Measurements from ENCODE around the gene FAM168A. TPM values are rescaled to one million over a fixed set of nuclear protein-coding genes. Genes with fewer than 3 reads are reported as not detected.
"Not testable (repeated sequence)": the region's sequence is repeated elsewhere in the genome, so short reads cannot be mapped to it uniquely, and the experiment has no call there.

The FAM168A gene
- total RNA-seq, 5 donors from 2014 or later (not counting 1 experiment from before 2014, with no cell fraction given): 23.6 to 27.0 (median 24.7) TPM

DNA sequence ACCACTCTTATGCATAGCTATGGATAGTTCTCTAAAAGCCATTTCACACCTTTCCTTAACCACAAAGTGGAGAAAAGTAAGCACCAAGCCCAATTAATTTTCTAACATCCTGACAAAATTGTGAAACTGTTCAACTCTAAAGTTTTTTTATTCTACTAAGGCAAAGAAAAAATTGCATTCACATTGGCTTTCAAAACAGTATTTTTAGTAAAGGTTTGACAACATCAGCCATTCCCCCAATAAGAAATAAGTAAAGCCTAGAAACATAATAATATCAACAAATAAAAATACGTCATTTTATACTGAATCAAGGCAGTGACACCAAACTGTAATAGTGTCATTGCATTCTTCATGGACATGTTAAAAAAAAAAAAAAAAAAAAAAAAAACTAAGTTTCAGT, 11.1 kb downstream of the FAM168A start:
- WGBS (ENCODE audit: insufficient coverage): no CpG with 5 or more reads among the region's 1 CpG
- no peaks in the 10 kb centered on the region for H3K36me3 ChIP-seq (ENCODE audit: control insufficient read depth in 2 of 2, extremely low read depth in 1 of 2, insufficient read depth in 1 of 2, low read length in 1 of 2)
- H3K4me1 ChIP-seq (ENCODE audit: control insufficient read depth in 1 of 2, extremely low read depth in 1 of 2, insufficient read depth in 2 of 2, low read length in 2 of 2): no peaks in the 10 kb centered on the region
- Mint-ChIP-seq H3K27me3 (no peaks in the 10 kb centered on the region), H3K9me3 (no peaks in the 10 kb centered on the region), H3K36me3 (peaks cover 18% of the 10 kb centered on the region), H3K27ac (no peak overlapping the region), H3K4me3 (no peak overlapping the region), H3K4me1 (peaks cover 7 to 17% (median 9%) of the 10 kb centered on the region in 3 donors)
- no peak for DNase-seq
- POLR2A ChIA-PET: interaction anchor here in 1 of 2 donors (0.7 kb wide), 1 partner anchor 104 kb away, joined by 3 read pairs; no protein-coding TSS in a partner anchor
- H3K4me3 ChIP-seq (ENCODE audit: control insufficient read depth in 1 of 2, extremely low read depth in 1 of 2, low read length in 1 of 2): no peak overlapping the region
- ATAC-seq (replicated peaks in 1 of 4): no peak
- no peak overlapping the region for H3K27ac ChIP-seq (ENCODE audit: low read length)
- H3K27me3 ChIP-seq (replicated peaks in 1 of 2; ENCODE audit: control insufficient read depth in 2 of 2, extremely low read depth in 1 of 2, insufficient read depth in 2 of 2, low read length in 1 of 2): no peaks in the 10 kb centered on the region
- no peaks in the 10 kb centered on the region for H3K9me3 ChIP-seq
- CTCF ChIA-PET: no interaction called here

DNA sequence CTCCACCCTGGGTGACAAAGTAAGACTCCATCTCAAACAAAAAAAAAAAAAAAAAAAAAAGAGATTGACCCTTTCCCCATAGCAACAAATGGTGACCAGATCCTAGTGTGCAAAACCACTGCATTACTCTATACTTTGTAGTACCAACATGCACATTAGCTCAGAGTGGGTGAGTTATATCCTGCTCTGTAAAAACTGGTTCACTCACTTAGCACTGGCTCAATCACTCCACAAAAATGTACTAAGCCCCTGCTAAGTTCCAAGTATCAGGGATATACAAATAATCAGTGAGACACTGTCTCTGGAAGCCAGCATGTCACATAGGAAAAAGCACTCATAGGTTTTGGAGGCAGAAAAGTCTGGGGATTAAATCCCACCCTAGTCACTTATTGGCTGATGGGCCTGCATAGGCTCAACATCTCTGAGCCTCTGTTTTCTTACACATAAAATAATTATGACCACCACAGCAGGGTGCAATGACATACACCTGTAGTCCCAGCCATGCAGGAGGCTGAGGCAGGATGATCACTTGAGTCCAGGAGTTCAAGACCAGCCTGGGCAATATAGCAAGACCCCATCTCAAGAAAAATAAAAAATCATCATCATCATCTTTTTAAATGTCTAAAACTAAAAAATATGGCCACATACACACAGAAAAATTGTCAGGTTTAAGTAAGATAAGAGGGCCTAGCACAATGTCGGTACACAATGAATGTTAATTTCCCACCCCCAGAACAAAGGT, 11.9 kb downstream of the FAM168A start:
- no peaks in the 10 kb centered on the region for H3K36me3 ChIP-seq (ENCODE audit: control insufficient read depth in 2 of 2, extremely low read depth in 1 of 2, insufficient read depth in 1 of 2, low read length in 1 of 2)
- no peaks in the 10 kb centered on the region for H3K9me3 ChIP-seq
- peaks cover 18% of the 10 kb centered on the region for H3K36me3 Mint-ChIP-seq
- CTCF ChIA-PET: interaction anchor here in 1 of 2 donors (1.0 kb wide), 1 partner anchor 27 kb away, joined by 3 read pairs; no protein-coding TSS in a partner anchor
- no peak overlapping the region for H3K27ac Mint-ChIP-seq
- no peak for ATAC-seq (replicated peaks in 1 of 4)
- no peaks in the 10 kb centered on the region for H3K27me3 Mint-ChIP-seq
- no peak overlapping the region for H3K4me3 ChIP-seq (ENCODE audit: control insufficient read depth in 1 of 2, extremely low read depth in 1 of 2, low read length in 1 of 2)
- no peaks in the 10 kb centered on the region for H3K9me3 Mint-ChIP-seq
- H3K27ac ChIP-seq (ENCODE audit: low read length): no peak overlapping the region
- no peaks in the 10 kb centered on the region for H3K27me3 ChIP-seq (replicated peaks in 1 of 2; ENCODE audit: control insufficient read depth in 2 of 2, extremely low read depth in 1 of 2, insufficient read depth in 2 of 2, low read length in 1 of 2)
- DNase-seq: no peak
- H3K4me1 Mint-ChIP-seq: peaks cover 8 to 17% (median 8%) of the 10 kb centered on the region in 3 donors
- POLR2A ChIA-PET: no interaction called here
- no CpG with 5 or more reads among the region's 1 CpG for WGBS (ENCODE audit: insufficient coverage)
- H3K4me1 ChIP-seq (ENCODE audit: control insufficient read depth in 1 of 2, extremely low read depth in 1 of 2, insufficient read depth in 2 of 2, low read length in 2 of 2): no peaks in the 10 kb centered on the region
- no peak overlapping the region for H3K4me3 Mint-ChIP-seq

DNA sequence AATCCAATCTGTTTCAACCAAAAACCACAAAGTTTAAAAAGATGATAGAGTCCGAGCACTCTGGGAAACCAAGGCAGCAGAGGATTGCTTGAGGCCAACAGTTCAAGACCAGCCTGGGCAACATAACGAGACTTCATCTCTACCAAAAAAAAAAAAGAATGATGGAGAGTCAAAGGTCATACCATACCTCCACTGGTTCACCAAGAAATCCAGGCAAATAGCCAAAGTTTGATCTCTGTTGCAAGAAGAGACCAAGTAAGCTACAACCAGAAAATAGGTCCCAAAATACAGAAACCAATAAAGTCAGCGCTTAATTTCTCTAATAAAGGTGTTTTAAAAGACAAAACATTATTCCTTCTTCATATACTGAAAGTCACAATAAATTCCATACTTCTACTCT, 13.1 kb downstream of the FAM168A start:
- no CpG with 5 or more reads among the region's 3 CpGs for WGBS (ENCODE audit: insufficient coverage)
- no peaks in the 10 kb centered on the region for H3K27me3 ChIP-seq (replicated peaks in 1 of 2; ENCODE audit: control insufficient read depth in 2 of 2, extremely low read depth in 1 of 2, insufficient read depth in 2 of 2, low read length in 1 of 2)

DNA sequence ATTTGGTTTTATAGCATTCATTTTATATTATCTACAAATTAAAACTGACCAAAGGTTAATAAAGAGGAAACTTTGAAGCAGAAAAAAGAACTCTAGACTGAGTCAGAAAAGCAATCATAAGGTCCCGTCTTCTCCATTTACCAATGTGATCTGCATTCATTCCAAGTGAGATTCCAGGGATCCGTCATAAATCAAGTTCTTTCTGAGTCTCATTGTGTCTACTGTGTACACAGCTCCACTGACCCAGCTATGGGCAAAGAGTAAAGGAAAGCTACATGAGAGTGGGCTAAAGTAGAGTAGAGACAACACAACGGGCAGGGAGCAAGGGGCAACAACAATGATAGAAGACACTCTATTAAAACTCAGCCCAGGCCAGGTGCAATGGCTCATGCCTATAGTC, 15.3 kb downstream of the FAM168A start:
- H3K27me3 Mint-ChIP-seq: no peaks in the 10 kb centered on the region
- H3K27ac Mint-ChIP-seq: no peak overlapping the region
- no peak for ATAC-seq (replicated peaks in 1 of 4)
- ChIA-PET CTCF (no interaction called here), POLR2A (no interaction called here)
- H3K4me1 Mint-ChIP-seq: peaks cover 17 to 33% (median 23%) of the 10 kb centered on the region in 3 donors
- H3K4me3 Mint-ChIP-seq: no peak overlapping the region
- no peak for DNase-seq
- H3K27ac ChIP-seq (ENCODE audit: low read length): no peak overlapping the region
- WGBS (ENCODE audit: insufficient coverage): no CpG with 5 or more reads among the region's 3 CpGs
- H3K9me3 ChIP-seq: no peaks in the 10 kb centered on the region
- no peak overlapping the region for H3K4me3 ChIP-seq (ENCODE audit: control insufficient read depth in 1 of 2, extremely low read depth in 1 of 2, low read length in 1 of 2)
- peaks cover 31% of the 10 kb centered on the region for H3K36me3 Mint-ChIP-seq
- no peaks in the 10 kb centered on the region for H3K27me3 ChIP-seq (replicated peaks in 1 of 2; ENCODE audit: control insufficient read depth in 2 of 2, extremely low read depth in 1 of 2, insufficient read depth in 2 of 2, low read length in 1 of 2)
- peaks cover 0 to 2% of the 10 kb centered on the region in 2 donors for H3K36me3 ChIP-seq (ENCODE audit: control insufficient read depth in 2 of 2, extremely low read depth in 1 of 2, insufficient read depth in 1 of 2, low read length in 1 of 2)
- H3K4me1 ChIP-seq (ENCODE audit: control insufficient read depth in 1 of 2, extremely low read depth in 1 of 2, insufficient read depth in 2 of 2, low read length in 2 of 2): peaks cover 0 to 4% of the 10 kb centered on the region in 2 experiments
- no peaks in the 10 kb centered on the region for H3K9me3 Mint-ChIP-seq

More for the DNA sequence above, 13.1 kb downstream of the FAM168A start:
- Histone ChIP-seq H3K27ac (ENCODE audit: low read length) (no peak overlapping the region), H3K36me3 (ENCODE audit: control insufficient read depth in 2 of 2, extremely low read depth in 1 of 2, insufficient read depth in 1 of 2, low read length in 1 of 2) (no peaks in the 10 kb centered on the region), H3K4me3 (ENCODE audit: control insufficient read depth in 1 of 2, extremely low read depth in 1 of 2, low read length in 1 of 2) (no peak overlapping the region), H3K4me1 (ENCODE audit: control insufficient read depth in 1 of 2, extremely low read depth in 1 of 2, insufficient read depth in 2 of 2, low read length in 2 of 2) (no peaks in the 10 kb centered on the region), H3K9me3 (no peaks in the 10 kb centered on the region)
- POLR2A ChIA-PET: no interaction called here
- ATAC-seq (replicated peaks in 1 of 4) (no peak), DNase-seq (no peak)
- Mint-ChIP-seq H3K4me1 (peaks cover 7 to 19% (median 13%) of the 10 kb centered on the region in 3 donors), H3K27ac (no peak overlapping the region), H3K36me3 (peaks cover 22% of the 10 kb centered on the region), H3K27me3 (no peaks in the 10 kb centered on the region), H3K4me3 (no peak overlapping the region), H3K9me3 (no peaks in the 10 kb centered on the region)
- CTCF ChIA-PET: no interaction called here

DNA sequence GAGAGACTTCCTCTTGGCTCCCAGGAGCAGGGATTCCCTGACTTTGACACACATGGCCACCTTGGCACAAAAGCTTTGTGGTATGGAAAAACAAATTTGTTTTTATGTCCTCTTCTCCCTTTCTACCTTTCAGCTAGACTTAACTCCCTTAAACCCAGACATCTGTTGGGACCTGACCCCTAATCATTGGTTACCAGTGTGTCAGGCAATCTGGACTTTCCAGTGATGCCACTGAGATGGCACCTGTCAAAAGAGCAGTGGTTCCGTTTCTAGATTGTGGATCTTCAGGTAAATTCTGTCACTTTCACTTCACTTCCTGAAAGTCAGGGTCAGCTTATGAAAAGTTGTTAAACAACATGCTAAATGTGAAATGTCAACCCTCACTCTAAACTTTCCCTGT, 17.2 kb downstream of the FAM168A start:
- H3K27me3 Mint-ChIP-seq; H3K9me3 ChIP-seq; H3K4me3 Mint-ChIP-seq; H3K9me3 Mint-ChIP-seq; H3K4me1 ChIP-seq (ENCODE audit: control insufficient read depth in 1 of 2, extremely low read depth in 1 of 2, insufficient read depth in 2 of 2, low read length in 2 of 2); H3K27ac ChIP-seq (ENCODE audit: low read length); CTCF ChIA-PET; H3K27me3 ChIP-seq (replicated peaks in 1 of 2; ENCODE audit: control insufficient read depth in 2 of 2, extremely low read depth in 1 of 2, insufficient read depth in 2 of 2, low read length in 1 of 2); H3K36me3 ChIP-seq (ENCODE audit: control insufficient read depth in 2 of 2, extremely low read depth in 1 of 2, insufficient read depth in 1 of 2, low read length in 1 of 2); DNase-seq; H3K4me3 ChIP-seq (ENCODE audit: control insufficient read depth in 1 of 2, extremely low read depth in 1 of 2, low read length in 1 of 2); ATAC-seq (replicated peaks in 1 of 4): not testable (repeated sequence)
- POLR2A ChIA-PET: interaction anchor here in 1 of 2 donors (0.6 kb wide), 1 partner anchor 336 kb away, joined by 4 read pairs; no protein-coding TSS in a partner anchor
- H3K27ac Mint-ChIP-seq: peak overlapping the region in 1 of 2 donors; percentile 19
- peaks cover 44% of the 10 kb centered on the region for H3K36me3 Mint-ChIP-seq
- peaks cover 21 to 37% (median 24%) of the 10 kb centered on the region in 3 donors for H3K4me1 Mint-ChIP-seq
- no CpG with 5 or more reads among the region's 1 CpG for WGBS (ENCODE audit: insufficient coverage)

GRCh38 chr11:73579641-73580434, 18.1 kb downstream of the FAM168A start:
- Histone ChIP-seq H3K27ac (ENCODE audit: low read length) (no peak overlapping the region), H3K27me3 (replicated peaks in 1 of 2; ENCODE audit: control insufficient read depth in 2 of 2, extremely low read depth in 1 of 2, insufficient read depth in 2 of 2, low read length in 1 of 2) (no peaks in the 10 kb centered on the region), H3K9me3 (no peaks in the 10 kb centered on the region), H3K4me1 (ENCODE audit: control insufficient read depth in 1 of 2, extremely low read depth in 1 of 2, insufficient read depth in 2 of 2, low read length in 2 of 2) (peaks cover 0 to 7% of the 10 kb centered on the region in 2 experiments), H3K4me3 (ENCODE audit: control insufficient read depth in 1 of 2, extremely low read depth in 1 of 2, low read length in 1 of 2) (no peak overlapping the region), H3K36me3 (ENCODE audit: control insufficient read depth in 2 of 2, extremely low read depth in 1 of 2, insufficient read depth in 1 of 2, low read length in 1 of 2) (peaks cover 0 to 2% of the 10 kb centered on the region in 2 donors)
- no peak overlapping the region for H3K4me3 Mint-ChIP-seq
- H3K36me3 Mint-ChIP-seq: peaks cover 41% of the 10 kb centered on the region
- no peak overlapping the region for H3K27ac Mint-ChIP-seq
- H3K9me3 Mint-ChIP-seq: no peaks in the 10 kb centered on the region
- 87% methylated on average over 3 of the region's 8 CpGs for WGBS (ENCODE audit: insufficient coverage)
- ChIA-PET CTCF (no interaction called here), POLR2A (no interaction called here)
- H3K4me1 Mint-ChIP-seq: peaks cover 21 to 37% (median 24%) of the 10 kb centered on the region in 3 donors
- DNase-seq (no peak), ATAC-seq (replicated peaks in 1 of 4) (no peak)
- no peaks in the 10 kb centered on the region for H3K27me3 Mint-ChIP-seq

Measured in T-cell (primary cell).